Stomach (tissue), 9 donors: ENCODE results near the gene DCUN1D4. TPM values are rescaled to one million over a fixed set of nuclear protein-coding genes. Genes with fewer than 3 reads are reported as not detected.

ENCODE experiments used
- DNase-seq, 2 donors: peaks; one replicate each; pipeline versions ENCODE4 v3.0.0 to v3.0.0-alpha.2; 2013 to 2019
- H3K27ac ChIP-seq, 5 donors: fragments of 200-600 bp in 4 of 5; sonication (generic) in 4 of 5; one replicate each; pipeline ENCODE4 v1.5.1; 2013 to 2019; ENCODE audit warnings: mild to moderate bottlenecking in 1 of 5, moderate library complexity in 1 of 5
- H3K27me3 ChIP-seq, 3 donors: fragments of 200-600 bp; sonication (generic); one replicate each; pipeline ENCODE4 v1.5.1; 2017 to 2019; ENCODE audit warnings: mixed run types in 1 of 3
- H3K36me3 ChIP-seq, 4 donors: fragments of 200-600 bp; sonication (generic); 1 replicate in 3 of 4; 2 replicates in 1 of 4; pipeline ENCODE4 v1.5.1; 2016 to 2019
- H3K4me1 ChIP-seq, 4 donors: fragments of 200-600 bp; sonication (generic); one replicate each; pipeline ENCODE4 v1.5.1; 2016 to 2019
- H3K4me3 ChIP-seq, 4 donors: fragments of 200-600 bp; sonication (generic) in 3 of 4; one replicate each; pipeline ENCODE4 v1.5.1; 2016 to 2019; ENCODE audit warnings: mild to moderate bottlenecking in 1 of 4
- H3K9me3 ChIP-seq, 4 donors: fragments of 200-600 bp; sonication (generic); one replicate each; pipeline ENCODE4 v1.5.1; 2016 to 2019
- EP300 ChIP-seq: sonication (generic); formaldehyde crosslinking; IDR thresholded peaks from one replicate; pipeline ENCODE4 v1.6.1; 2017; ENCODE audit warnings: antibody characterized with exemption
- POLR2A ChIP-seq, 4 donors: fragments of 450-650 bp; IDR thresholded peaks; one replicate each; pipeline ENCODE4 v1.6.1; 2016; ENCODE audit warnings: antibody characterized with exemption in 4 of 4, control low read depth in 2 of 4, mild to moderate bottlenecking in 1 of 4, moderate library complexity in 1 of 4
- POLR2AphosphoS5 ChIP-seq, 3 donors: sonication (generic); formaldehyde crosslinking; IDR thresholded peaks; one replicate each; pipeline ENCODE4 v1.6.1; 2016; ENCODE audit warnings: antibody characterized with exemption in 3 of 3
- WGBS, 5 donors: extraction: QIAGEN DNeasy Blood & Tissue Kit in 3 of 5; methylation state at CpG; one replicate each; pipeline versions ENCODE4 v1.1.5 to v1.1.7; 2013 to 2018; 5-methylcytosine and 5-hydroxymethylcytosine counted together
- intact Hi-C: fragments of 100-400 bp; cut with DNase I; formaldehyde crosslinking; loops from one replicate; pipeline ENCODE4 v1.15.1; 2023; ENCODE audit warnings: low total_unique reads
- polyA plus RNA-seq, 3 donors: library from polyadenylated mRNA; stranded (reverse); fragments of 200-250 nt; gene quantifications; one replicate each; pipeline ENCODE4 v1.2.3, GENCODE V29; 2013
- total RNA-seq, 5 donors: library from RNA; depleted of rRNA; stranded (reverse); fragments of >200 nt; gene quantifications; one replicate each; pipeline versions ENCODE4 v1.1.0 to v1.2.3, GENCODE V29; 2014 to 2016
- TF ChIP-seq, protein P1 (sequence below), 7 experiments: fragments of 450-650 bp in 4 of 7; fragments of 200-600 bp in 3 of 7; sonication (generic) in 3 of 7; IDR thresholded peaks; one replicate each; pipeline ENCODE4 v1.5.1; 2016 to 2019; ENCODE audit warnings: antibody characterized with exemption in 7 of 7, control low read depth in 2 of 7, mild to moderate bottlenecking in 1 of 7
- donor health status: healthy with polysubstance abuse.
- donor health status: Bipolar disorder and iron deficiency.
- donor health status: healthy.

DCUN1D4 gene
- total and polyA plus RNA-seq, 8 donors = 5.8 to 84.6 (median 30.0) TPM

DNA sequence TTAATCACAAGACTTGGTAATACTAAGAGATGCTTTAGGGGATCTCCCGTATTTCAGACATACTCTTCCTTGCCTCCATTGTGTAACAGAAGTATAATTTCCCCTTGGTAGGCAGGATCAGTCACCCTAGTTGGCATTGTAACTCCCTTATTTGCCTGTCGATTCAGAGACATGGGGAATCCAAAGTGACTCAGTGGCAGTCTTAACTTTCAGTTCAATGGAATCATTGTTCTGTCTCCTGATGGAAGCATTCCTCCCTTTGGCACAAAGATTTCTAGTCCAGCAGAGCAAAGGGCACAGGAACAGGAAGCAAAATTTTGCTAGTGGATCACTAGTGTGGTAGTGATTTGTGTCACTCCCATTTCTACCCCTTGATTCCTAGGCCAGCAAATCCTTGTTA is 80.4 kb downstream of the DCUN1D4 start:
- no peaks in the 10 kb centered on the region for H3K9me3 ChIP-seq
- no peak overlapping the region for H3K27ac ChIP-seq
- WGBS, 5 donors = 73 to 100% (median 83%) methylated on average over 2 of the region's 2 CpGs
- H3K4me3 ChIP-seq = no peak overlapping the region
- DNase-seq = no peak
- TF ChIP-seq POLR2AphosphoS5 (IDR thresholded peaks at IDR 0.05) = no peak
- TF ChIP-seq POLR2A (IDR thresholded peaks at IDR 0.05) = no peak
- TF ChIP-seq EP300 = no peak
- TF ChIP-seq, protein P1, sequence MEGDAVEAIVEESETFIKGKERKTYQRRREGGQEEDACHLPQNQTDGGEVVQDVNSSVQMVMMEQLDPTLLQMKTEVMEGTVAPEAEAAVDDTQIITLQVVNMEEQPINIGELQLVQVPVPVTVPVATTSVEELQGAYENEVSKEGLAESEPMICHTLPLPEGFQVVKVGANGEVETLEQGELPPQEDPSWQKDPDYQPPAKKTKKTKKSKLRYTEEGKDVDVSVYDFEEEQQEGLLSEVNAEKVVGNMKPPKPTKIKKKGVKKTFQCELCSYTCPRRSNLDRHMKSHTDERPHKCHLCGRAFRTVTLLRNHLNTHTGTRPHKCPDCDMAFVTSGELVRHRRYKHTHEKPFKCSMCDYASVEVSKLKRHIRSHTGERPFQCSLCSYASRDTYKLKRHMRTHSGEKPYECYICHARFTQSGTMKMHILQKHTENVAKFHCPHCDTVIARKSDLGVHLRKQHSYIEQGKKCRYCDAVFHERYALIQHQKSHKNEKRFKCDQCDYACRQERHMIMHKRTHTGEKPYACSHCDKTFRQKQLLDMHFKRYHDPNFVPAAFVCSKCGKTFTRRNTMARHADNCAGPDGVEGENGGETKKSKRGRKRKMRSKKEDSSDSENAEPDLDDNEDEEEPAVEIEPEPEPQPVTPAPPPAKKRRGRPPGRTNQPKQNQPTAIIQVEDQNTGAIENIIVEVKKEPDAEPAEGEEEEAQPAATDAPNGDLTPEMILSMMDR (IDR thresholded peaks at IDR 0.05) = no peak
- H3K27me3 ChIP-seq = no peaks in the 10 kb centered on the region
- H3K36me3 ChIP-seq = no peaks in the 10 kb centered on the region
- intact Hi-C loops = no loop called here
- no peaks in the 10 kb centered on the region for H3K4me1 ChIP-seq

DNA sequence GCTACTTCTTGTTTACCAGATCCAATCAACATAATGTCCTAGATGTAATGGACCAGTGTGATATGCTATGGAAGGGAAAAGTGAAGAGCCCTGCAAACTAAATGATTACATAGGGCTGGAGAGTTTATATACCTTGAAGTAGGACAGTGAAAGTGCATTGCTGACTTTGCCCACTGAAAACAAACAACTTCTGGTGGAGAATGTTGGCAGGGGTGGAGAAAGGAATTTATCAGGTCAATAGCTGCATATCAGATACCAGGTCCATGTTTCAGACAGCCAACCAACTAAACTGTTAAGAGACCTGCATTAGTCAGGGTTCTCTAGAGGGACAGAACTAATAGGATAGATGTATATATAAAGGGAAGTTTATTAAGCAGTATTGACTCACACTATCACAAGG is 82.4 kb downstream of the DCUN1D4 start:
- H3K27ac ChIP-seq = no peak overlapping the region
- no peaks in the 10 kb centered on the region for H3K36me3 ChIP-seq
- no peak for DNase-seq
- no peaks in the 10 kb centered on the region for H3K9me3 ChIP-seq
- no peak for TF ChIP-seq POLR2A (IDR thresholded peaks at IDR 0.05)
- no peak for TF ChIP-seq POLR2AphosphoS5 (IDR thresholded peaks at IDR 0.05)
- TF ChIP-seq, protein P1 (IDR thresholded peaks at IDR 0.05) = no peak
- TF ChIP-seq EP300 = no peak
- H3K4me1 ChIP-seq = no peaks in the 10 kb centered on the region
- intact Hi-C loops = no loop called here
- H3K27me3 ChIP-seq = no peaks in the 10 kb centered on the region
- no peak overlapping the region for H3K4me3 ChIP-seq

DNA sequence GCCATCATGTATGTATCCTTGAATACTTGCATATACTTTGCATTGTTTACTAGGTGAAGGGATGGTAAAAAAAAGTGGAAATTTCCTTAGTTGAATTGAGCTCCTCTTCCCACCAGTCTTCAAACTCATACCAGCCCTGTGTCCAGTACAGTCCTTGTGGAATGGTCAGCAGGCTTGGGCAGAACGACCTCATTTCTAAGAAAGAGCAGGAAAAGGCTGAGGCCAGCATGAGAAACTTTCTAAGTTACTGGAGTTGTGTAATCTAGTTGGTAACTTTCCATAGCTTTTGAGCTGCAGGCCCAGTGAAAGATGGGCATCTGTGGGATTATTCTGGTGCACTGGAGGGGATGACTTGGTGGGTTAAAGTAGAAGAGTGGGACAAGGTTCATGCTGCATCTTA is 87.6 kb downstream of the DCUN1D4 start:
- Histone ChIP-seq H3K27ac (no peak overlapping the region), H3K36me3 (no peaks in the 10 kb centered on the region), H3K27me3 (no peaks in the 10 kb centered on the region), H3K4me3 (no peak overlapping the region), H3K9me3 (no peaks in the 10 kb centered on the region), H3K4me1 (no peaks in the 10 kb centered on the region)
- intact Hi-C loops = no loop called here
- 58 to 92% (median 82%) methylated on average over 1 of the region's 1 CpG for WGBS, 5 donors
- TF ChIP-seq POLR2A (IDR thresholded peaks at IDR 0.05) = no peak
- TF ChIP-seq EP300 = no peak
- no peak for TF ChIP-seq POLR2AphosphoS5 (IDR thresholded peaks at IDR 0.05)
- TF ChIP-seq, protein P1 (IDR thresholded peaks at IDR 0.05) = no peak
- no peak for DNase-seq

DNA sequence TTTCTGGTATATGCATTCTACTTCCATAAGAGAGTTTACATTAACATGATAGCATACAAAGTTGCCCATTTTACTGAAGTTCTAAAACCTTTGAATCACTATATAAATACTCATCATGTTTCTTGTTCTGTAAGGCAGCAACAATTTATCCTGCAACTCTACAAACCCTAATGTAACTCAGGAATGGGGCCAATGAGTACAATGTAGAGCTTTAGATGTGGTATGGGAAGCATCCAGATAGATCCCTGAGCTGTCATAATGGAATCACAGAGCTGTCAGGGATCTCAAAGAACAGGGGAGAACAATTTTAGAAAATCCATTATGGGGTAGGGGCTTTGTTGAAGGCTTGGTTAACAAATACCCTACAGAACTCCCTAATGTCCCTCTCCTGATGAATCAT is 88.5 kb downstream of the DCUN1D4 start:
- no peaks in the 10 kb centered on the region for H3K9me3 ChIP-seq
- DNase-seq = no peak
- intact Hi-C loops = no loop called here
- no peak for TF ChIP-seq EP300
- TF ChIP-seq, protein P1 (IDR thresholded peaks at IDR 0.05) = no peak
- TF ChIP-seq POLR2AphosphoS5 (IDR thresholded peaks at IDR 0.05) = no peak
- TF ChIP-seq POLR2A (IDR thresholded peaks at IDR 0.05) = no peak
- no peaks in the 10 kb centered on the region for H3K36me3 ChIP-seq
- no peaks in the 10 kb centered on the region for H3K4me1 ChIP-seq
- no peak overlapping the region for H3K27ac ChIP-seq
- H3K27me3 ChIP-seq = no peaks in the 10 kb centered on the region
- no peak overlapping the region for H3K4me3 ChIP-seq
